Stimulated activated CD4-positive, alpha-beta T cell treated with anti-CD3 and anti-CD28 coated beads, Interleukin-4, amount 100 ng/mL, for 4 hours (primary cell): Measurements from ENCODE around the gene PHC1.
"Not testable (repeated sequence)": the region's sequence is repeated elsewhere in the genome, so short reads cannot be mapped to it uniquely, and the experiment has no call there.

ENCODE experiments used
- DNase-seq, 2 experiments: peaks; one replicate each; pipeline ENCODE4 v3.0.0-alpha.2; 2020

Gene PHC1

GRCh38 chr12:8911606-8912268 lies 2.6 kb upstream of the PHC1 start:
- no peak for DNase-seq

- no peak for DNase-seq
These were observed 1.4 kb upstream of the PHC1 start for GRCh38 chr12:8912914-8913313.

GRCh38 chr12:8913702-8914032 lies 642 bp upstream of the PHC1 start:
- DNase-seq: no peak

GRCh38 chr12:8914716-8915526 lies 612 bp downstream of the PHC1 start:
- DNase-seq: peak; percentile 48 to 55

- DNase-seq: no peak
These were observed 1.8 kb downstream of the PHC1 start for GRCh38 chr12:8916154-8916553.

- no peak for DNase-seq
These were observed 2.7 kb downstream of the PHC1 start for GRCh38 chr12:8917031-8917430.

GRCh38 chr12:8917751-8918150 lies 3.4 kb downstream of the PHC1 start:
- DNase-seq: no peak

- not testable (repeated sequence) for DNase-seq
These were observed 5.3 kb downstream of the PHC1 start for GRCh38 chr12:8919643-8920042.

GRCh38 chr12:8922544-8922943 lies 8.2 kb downstream of the PHC1 start:
- no peak for DNase-seq

- not testable (repeated sequence) for DNase-seq
These were observed 16.5 kb downstream of the PHC1 start for GRCh38 chr12:8930655-8931323.

- DNase-seq: not testable (repeated sequence)
These were observed 18.2 kb downstream of the PHC1 start for GRCh38 chr12:8932464-8932863.

- DNase-seq: not testable (repeated sequence)
These were observed 19.8 kb downstream of the PHC1 start for GRCh38 chr12:8934080-8934479.

GRCh38 chr12:8936735-8937134 lies 22.4 kb downstream of the PHC1 start:
- DNase-seq: no peak

GRCh38 chr12:8937842-8938442 lies 23.6 kb downstream of the PHC1 start:
- DNase-seq: not testable (repeated sequence)

GRCh38 chr12:8941691-8942478 lies 27.6 kb downstream of the PHC1 start:
- no peak for DNase-seq

- no peak for DNase-seq
These were observed 29.4 kb downstream of the PHC1 start for GRCh38 chr12:8943565-8944186.

GRCh38 chr12:8946733-8947132 lies 32.4 kb downstream of the PHC1 start:
- no peak for DNase-seq

- DNase-seq: no peak
These were observed 33.4 kb downstream of the PHC1 start for GRCh38 chr12:8947737-8948136.

GRCh38 chr12:8948701-8949341 lies 34.5 kb downstream of the PHC1 start:
- no peak for DNase-seq

GRCh38 chr12:8949342-8950220 lies 35.3 kb downstream of the PHC1 start, which contains the start of gene M6PR:
TSS of gene M6PR (minus strand) at chr12:8949645. CDS start at chr12:8946404, 3,241 bp downstream.
- peak; percentile 85 to 87 for DNase-seq

- no peak for DNase-seq
These were observed 35.9 kb downstream of the PHC1 start for GRCh38 chr12:8950221-8950527.
